ENCODE results near the gene SERPINB13.

Gene SERPINB13

DNA sequence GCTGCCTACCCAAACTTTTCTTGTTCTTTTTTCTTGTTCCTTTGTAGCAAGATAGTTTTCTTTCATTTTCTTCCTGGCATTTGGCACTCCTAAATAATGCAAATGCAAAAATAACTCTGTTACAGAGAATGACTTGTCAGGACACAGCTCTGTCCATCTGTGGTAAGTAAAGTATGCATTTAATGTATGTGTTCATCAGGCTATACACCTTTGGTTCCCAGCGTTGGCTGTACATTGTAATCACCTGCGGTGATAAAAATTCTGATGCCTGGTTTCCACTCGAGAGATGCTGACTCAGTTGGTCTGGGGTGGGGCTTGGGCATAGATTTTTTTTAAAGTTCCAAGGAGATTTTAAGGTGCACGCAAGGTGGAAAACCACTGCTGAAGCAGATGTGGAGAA is at the start of gene SERPINB13:
TSS of gene SERPINB13 (plus strand) at position 378 of the 400 bp plus-strand sequence. CDS start 1,325 bp downstream, outside the sequence.
- DNase-seq (ENCODE audit: low read depth in 2 of 2): no peak

DNA sequence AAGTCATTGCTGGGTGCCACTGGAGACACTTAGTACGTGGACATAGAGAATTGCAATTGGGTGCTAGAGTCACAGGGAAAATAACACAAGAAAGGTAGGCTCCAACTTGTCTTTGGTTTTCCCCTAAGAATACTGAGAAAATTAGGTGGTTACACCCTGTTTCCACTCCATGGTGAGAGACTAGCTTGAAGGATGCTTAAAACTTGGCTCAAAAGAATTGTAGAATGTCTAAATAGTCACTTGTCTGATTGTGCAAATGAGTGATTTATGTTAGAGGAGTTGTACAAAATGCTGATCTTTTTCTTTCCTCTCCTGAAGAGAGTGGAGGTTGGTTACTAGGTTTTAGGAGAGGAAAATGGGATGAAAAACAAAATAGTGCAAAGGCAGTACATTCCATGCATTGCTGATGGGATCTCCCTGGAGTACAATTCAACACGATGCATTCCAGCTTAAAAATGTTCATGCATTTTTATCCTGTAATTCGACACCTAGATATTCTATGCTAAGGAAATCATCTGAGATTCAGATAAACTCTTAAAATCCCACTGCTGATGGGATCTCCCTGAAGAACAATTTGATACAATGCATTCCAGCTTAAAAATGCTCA is 47.1 kb upstream of the SERPINB13 start:
- DNase-seq (ENCODE audit: low read depth in 2 of 2): no peak

GRCh38 chr18:63542069-63542468 is 45.1 kb upstream of the SERPINB13 start, which contains the start of gene SERPINB12:
Gene SERPINB12, plus strand, starts transcription at chr18:63542369. Its CDS starts 13,791 bp downstream, at chr18:63556160.
- no peak for DNase-seq (ENCODE audit: low read depth in 2 of 2)

- DNase-seq (ENCODE audit: low read depth in 2 of 2): no peak
Observed at GRCh38 chr18:63544017-63544416, 43.1 kb upstream of the SERPINB13 start.

GRCh38 chr18:63545000-63545399 is 42.1 kb upstream of the SERPINB13 start:
- DNase-seq (ENCODE audit: low read depth in 2 of 2): no peak

- DNase-seq (ENCODE audit: low read depth in 2 of 2): no peak
Observed at GRCh38 chr18:63550068-63550467, 37.1 kb upstream of the SERPINB13 start.

GRCh38 chr18:63551769-63552168 is 35.4 kb upstream of the SERPINB13 start:
- DNase-seq (ENCODE audit: low read depth in 2 of 2): no peak

GRCh38 chr18:63552581-63552980 is 34.6 kb upstream of the SERPINB13 start:
- DNase-seq (ENCODE audit: low read depth in 2 of 2): no peak

GRCh38 chr18:63553081-63553480 is 34.1 kb upstream of the SERPINB13 start:
- DNase-seq (ENCODE audit: low read depth in 2 of 2): no peak

DNA sequence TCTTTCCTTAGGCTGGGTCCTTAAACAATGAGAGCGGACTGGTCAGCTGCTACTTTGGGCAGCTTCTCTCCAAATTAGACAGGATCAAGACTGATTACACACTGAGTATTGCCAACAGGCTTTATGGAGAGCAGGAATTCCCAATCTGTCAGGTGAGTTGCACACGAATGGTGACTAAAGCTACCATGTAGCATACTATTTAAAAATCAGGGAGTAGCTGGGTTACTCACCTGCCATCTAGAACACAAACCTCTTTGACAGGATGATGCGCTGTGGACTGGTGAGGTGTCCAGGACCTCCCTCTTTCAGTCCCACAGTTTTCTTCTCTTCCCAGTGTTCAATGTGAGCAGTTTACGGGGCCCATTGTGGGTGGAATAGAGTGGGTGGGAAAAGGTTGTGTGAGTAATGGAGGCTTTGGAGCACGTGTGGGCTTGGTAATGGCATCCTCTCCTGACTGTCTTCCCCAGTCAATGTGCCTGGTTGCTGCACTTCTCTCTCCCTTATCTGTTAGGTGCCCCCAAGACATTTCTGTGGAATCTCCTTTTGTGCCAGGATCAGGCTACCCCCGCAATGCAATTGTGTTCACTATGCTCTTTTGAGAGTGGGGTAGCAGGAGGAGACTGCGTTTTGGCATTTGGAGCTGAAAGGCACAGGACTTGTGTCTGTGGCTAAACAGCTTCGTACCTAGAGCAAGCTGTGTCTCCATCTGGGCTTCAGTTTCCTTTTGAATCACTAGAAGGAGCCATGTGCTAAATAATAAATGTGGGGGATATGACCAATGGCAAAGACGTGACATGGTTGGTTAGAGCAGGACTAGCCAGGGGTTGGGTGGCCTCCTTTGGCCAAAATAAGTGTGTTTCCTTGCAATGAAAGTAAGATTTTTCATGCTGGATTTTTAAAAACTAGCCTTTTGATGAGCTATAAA is 27.3 kb upstream of the SERPINB13 start:
- no peak for DNase-seq (ENCODE audit: low read depth in 2 of 2)

- DNase-seq (ENCODE audit: low read depth in 2 of 2): no peak
Observed at GRCh38 chr18:63562284-63562683, 24.9 kb upstream of the SERPINB13 start.

DNA sequence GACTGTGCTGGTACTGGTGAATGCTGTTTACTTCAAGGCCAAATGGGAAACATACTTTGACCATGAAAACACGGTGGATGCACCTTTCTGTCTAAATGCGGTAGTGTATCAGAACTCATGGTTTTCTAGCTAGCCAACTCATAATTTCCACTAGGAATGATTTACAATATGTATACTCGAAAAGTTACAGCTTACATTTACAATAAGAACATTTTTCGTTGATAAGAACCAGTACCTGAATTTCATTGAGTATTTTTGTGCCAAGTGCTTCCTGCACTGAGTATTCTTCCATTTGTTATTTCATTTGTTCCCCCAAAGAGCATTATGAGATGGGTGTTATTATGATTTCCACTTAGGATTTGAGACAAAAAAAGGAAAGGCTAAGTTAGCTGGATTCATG is 23.1 kb upstream of the SERPINB13 start:
- DNase-seq (ENCODE audit: low read depth in 2 of 2): no peak

DNA sequence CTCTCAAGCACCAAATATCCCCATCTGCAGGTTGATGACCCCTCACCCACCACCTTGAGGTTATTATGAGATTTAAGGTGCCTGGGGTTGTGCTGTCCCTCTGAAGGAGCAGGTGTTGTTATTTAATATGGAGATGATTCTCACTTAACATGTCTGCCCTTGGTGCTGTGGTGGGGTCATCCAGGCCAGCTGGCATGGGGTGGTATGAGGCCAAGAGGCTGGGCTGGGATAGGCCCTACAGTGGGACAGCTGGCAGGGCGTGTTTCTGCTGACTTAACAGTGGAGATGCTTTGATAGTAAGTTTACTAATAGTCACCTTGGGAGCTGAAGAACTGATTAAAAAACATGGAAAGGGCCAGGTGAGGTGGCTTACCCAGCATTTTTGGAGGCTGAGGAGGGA is 22.6 kb upstream of the SERPINB13 start:
- no peak for DNase-seq (ENCODE audit: low read depth in 2 of 2)

- DNase-seq (ENCODE audit: low read depth in 2 of 2): no peak
Observed at GRCh38 chr18:63567276-63567675, 19.9 kb upstream of the SERPINB13 start.

- DNase-seq (ENCODE audit: low read depth in 2 of 2): no peak
Observed at GRCh38 chr18:63567825-63568224, 19.3 kb upstream of the SERPINB13 start.

DNA sequence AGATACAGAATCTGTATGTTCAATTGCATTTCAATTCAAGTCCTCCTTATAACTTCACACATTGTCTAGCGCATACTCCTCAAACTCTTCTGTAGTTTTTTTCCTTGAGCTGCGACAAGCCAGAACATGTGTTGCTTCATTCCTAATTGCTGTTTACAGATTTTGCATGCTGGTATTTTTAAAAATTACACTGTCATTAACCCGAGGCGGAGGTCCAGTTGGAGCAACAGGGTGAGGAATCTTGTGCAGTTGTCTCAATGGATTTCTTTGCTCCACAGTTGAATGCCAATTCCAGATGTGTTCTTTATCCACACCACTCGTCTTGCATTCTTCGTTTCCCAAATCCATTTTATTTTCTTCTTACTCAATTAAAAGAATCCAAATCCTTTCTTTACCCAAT is 16.4 kb upstream of the SERPINB13 start:
- no peak for DNase-seq (ENCODE audit: low read depth in 2 of 2)

DNA sequence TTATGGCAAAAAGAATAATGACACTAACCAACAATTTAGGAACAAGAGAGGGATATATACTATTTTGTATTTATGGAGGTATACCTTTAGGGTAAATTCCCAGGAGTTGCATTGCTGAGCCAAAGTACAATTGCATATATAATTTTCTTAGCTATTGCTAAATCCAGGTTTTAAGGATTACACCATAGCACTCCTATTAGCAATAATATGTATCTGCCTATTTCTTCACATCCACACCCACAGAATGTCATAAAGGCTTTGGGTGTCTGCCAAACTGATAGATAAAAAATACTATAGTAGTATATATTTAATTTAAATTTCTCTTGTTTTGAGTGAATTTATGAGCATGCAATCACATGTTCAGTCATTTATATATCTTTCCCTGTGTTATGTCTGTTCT is 11.5 kb upstream of the SERPINB13 start:
- no peak for DNase-seq (ENCODE audit: low read depth in 2 of 2)

GRCh38 chr18:63578357-63578958 is 8.7 kb upstream of the SERPINB13 start:
- no peak for DNase-seq (ENCODE audit: low read depth in 2 of 2)

- no peak for DNase-seq (ENCODE audit: low read depth in 2 of 2)
Observed at GRCh38 chr18:63579616-63580015, 7.5 kb upstream of the SERPINB13 start.

GRCh38 chr18:63585988-63586387 is 1.2 kb upstream of the SERPINB13 start:
- no peak for DNase-seq (ENCODE audit: low read depth in 2 of 2)

GRCh38 chr18:63586431-63586830 is 712 bp upstream of the SERPINB13 start:
- DNase-seq (ENCODE audit: low read depth in 2 of 2): no peak

- no peak for DNase-seq (ENCODE audit: low read depth in 2 of 2)
Observed at GRCh38 chr18:63588909-63589308, 1.8 kb downstream of the SERPINB13 start.

DNA sequence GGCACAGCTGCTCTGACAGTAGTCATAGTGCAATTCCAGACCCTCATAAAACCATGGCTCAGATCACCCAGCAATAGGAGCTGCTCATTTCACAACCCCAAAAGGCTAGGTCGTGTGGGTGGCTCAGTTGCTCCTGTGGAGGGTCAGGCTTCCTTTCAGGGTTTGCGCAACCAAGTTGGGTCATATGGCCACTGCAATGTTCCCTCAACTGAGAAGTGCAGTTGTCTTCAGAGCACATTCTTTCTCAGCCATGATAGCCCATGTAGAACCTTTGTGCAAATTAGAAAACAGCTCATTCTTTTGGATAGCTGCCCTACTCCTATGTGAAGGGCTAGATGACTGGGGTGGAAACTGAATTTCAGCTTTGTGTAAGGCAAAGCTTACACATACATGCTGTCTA is 3.2 kb downstream of the SERPINB13 start:
- DNase-seq (ENCODE audit: low read depth in 2 of 2): no peak
